Measurements from ENCODE around the gene OXT.
"Not testable (repeated sequence)": the region's sequence is repeated elsewhere in the genome, so short reads cannot be mapped to it uniquely, and the experiment has no call there.

Gene OXT

DNA sequence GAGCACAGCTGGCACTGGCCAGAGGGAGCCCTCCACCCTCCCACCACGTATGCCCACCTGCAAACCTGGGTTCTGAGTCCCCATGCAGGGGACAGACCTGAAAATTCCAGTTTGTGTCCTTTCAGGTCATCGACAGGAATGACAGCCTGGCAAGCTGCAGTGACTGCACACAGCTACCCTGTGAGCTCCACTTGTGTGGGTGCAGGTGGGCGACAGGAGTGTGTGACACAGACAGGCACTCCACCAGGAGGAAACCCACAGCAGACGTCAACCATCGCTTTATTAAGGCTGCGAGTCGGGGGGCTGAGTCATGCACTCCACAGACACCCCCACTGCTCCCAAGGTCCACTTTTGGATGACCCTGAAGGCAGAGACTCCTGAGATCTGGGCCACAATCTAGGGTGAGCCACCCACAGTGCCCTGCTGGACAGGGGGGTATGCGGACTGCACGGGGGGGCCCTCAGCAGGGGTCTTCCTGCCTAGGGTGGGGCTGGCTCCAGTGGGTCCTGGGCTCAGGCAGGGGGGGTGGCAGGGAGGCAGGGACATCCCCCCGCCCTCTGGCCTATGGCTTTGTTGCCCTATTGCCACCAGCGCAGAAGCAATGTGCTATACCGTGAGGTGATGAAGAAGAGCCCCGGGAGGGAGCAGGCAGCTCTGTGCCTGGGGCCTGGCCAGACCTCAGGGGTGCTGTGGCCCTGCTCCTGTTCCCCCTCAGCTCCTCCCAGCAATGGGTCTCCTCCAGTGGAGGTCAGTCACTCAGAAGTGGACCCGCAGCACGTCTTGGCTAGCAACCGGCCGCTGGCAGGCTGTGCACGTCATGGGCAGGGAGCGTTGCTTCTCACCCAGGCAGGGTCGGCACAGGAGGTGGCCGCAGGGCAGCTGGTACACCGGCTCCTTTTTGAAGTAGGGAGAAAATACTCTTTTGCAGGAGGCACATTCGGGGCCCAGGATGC lies 38.2 kb downstream of the OXT start:
- no peak for DNase-seq (ENCODE audit: low read depth, low spot score)

DNA sequence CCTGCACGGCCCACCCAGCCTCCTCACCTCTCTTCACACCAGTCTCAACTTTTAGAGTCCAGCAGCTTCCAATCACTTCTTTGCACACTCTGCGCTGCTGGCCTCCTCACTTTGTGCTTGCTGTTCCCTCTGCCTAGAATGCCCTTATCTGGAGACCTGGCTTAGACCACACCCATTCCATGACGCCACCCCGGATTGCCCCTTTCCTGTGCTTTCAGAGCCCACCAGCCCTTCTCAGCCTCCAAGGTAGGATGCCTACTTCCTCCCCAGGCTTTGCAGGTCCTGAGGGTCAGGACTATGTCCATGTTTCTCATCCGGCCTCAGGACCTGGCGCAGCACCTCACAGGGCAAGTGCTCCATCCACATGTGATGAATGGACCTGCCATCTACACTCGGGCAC lies 40.1 kb downstream of the OXT start:
- DNase-seq (ENCODE audit: low read depth, low spot score): no peak

DNA sequence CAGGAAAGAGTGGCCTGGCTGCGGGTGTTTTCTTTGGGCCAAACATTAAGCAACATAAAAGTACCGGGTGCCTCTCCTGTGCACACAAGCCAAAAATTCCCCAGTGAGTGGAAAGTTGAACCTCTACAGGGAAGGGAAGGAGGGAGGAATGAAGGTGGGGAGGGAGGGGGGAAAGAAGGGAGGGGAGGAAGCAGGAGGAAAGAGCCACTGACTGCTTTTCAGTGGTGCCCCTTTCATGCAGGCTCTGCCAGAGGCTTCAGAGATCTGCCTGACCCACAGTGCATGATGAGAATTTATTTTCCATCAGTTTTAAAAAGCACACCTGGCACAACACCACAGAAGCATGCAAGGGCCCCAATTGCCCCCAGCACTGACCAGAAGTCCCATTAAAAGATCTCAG lies 40.6 kb downstream of the OXT start:
- no peak for DNase-seq (ENCODE audit: low read depth, low spot score)

DNA sequence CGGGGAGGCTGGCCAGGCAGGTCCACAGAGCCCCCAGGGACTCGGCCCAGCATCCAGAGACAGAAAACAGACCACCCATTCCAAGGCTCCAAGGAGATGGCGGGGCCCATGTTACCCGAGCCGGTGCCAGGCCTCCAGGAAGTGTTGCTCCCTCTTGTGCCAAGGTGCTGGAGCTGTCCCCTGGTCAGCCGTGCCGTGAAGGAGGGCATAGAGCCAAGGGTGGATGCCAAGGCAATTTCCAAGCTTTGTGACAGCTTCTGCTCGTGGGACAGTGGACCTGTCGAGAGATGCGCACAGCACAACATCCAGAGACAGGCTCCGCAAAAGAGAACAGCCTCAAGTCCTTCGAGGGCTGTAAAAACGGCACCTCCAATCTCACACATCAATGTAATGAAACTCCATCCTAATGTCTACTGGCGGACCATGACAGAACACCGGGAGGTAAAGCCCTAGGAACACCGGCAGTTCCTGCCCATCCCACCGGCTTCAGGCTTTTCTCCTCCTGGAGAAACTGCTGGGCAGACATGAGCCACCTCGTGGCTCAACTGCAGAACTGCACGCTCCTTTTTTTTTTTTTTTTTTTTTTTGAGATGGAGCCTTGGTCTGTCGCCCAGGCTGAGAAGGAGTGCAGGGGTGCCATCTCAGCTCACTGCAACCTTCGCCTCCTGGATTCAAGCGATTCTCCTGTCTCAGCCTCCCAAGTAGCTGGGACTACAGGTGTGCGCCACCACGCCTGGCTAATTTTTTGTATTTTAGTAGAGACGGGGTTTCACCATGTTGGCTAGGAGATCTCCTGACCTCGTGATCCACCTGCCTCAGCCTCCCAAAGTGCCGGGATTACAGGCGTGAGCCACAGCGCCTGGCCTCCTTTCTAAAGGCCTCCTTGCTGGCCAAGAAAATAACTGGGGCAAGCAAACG lies 44.0 kb downstream of the OXT start:
- DNase-seq (ENCODE audit: low read depth, low spot score): no peak

DNA sequence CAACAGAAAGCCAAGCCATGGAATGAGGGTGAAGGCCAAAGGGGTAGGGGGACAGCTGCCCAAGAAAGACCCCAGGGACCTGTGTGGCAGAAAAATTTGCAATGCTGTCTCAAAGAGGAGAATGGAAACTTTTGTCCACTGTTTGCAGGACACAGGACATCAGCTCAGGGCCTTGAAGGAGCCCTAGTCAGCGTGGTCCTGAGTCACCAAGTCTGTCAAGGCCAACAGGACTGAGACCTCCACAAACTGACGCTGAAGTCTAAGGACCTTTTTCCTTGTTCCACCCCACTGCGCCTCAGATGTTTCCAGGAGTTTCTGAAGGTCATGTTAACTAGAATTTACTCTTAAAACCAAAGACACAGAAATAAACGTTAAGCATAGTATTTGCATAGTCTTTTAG lies 44.9 kb downstream of the OXT start:
- no peak for DNase-seq (ENCODE audit: low read depth, low spot score)

DNA sequence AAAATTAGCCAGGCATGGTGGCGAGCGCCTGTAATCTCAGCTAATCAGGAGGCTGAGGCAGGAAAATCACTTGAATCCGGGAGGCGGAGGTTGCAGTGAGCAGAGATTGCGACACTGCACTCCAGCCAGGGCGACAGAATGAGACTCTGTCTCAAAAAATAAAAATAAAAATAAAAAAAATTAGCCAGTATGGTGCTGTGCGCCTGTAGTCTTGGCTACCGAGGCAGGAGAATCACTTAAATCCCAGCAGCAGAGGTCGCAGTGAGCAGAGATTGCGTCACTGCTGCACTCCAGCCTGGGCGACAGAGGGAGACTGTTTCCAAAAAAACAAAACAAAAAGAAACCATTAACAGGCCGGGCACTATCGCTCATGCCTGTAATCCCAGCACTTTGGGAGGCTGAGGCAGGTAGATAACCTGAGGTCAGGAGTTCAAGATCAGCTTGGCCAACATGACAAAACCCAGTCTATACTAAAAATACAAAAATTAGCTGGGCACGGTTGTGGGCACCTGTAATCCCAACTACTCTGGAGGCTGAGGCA lies 46.5 kb downstream of the OXT start:
- DNase-seq (ENCODE audit: low read depth, low spot score): not testable (repeated sequence)

DNA sequence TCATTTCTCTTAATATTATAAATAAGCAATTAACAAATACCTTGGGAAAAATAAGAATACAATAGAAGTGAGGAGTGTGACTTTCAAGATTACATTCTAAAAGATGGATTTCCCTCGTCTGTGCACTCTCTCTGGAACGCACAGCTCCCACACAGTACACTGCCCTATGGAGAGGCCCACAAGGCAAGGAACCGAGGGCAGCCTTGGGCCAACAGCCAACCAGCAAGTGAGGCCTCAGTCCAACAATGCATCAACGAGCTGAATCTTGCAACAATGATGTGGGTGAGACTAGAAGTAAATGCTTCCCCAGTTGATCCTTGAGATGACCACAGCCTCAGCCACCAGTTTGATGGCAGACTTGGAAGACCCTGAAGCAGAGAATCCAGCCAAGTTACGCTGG lies 47.6 kb downstream of the OXT start:
- DNase-seq (ENCODE audit: low read depth, low spot score): no peak

DNA sequence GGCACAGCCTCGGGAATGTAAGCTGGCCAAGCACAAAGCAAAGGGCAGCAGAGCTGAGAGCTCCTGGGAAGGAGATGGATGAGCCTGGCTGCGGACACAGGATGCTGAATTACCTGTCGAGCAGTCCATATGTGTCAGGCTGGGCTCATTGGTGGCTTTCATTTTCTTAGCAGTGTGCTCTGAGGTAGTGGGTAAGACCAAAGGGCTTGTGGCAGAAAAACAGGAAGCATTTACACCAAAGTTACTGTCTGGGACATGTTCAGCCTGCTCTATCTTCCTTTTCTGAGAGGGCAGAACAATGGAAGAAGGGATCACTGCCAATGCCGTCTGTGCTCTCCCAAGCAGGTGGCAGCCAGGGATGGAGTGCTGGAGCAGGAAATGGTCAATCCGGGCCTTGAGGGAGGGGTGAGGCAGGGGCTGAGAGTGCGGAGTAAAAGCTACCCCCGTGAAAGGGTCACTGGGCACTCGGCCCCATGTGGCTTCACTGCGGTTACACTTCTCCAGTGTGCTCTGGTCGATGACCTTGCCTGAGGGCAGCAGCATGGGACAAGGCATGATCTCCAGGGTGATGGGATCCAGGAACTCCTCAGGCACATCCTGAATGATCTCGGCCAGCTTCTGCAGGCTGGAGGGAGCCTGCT lies 50.0 kb downstream of the OXT start:
- no peak for DNase-seq (ENCODE audit: low read depth, low spot score)
